GM18507 (cell line): Measurements from ENCODE around the gene GCM1.
"Not testable (repeated sequence)": the region's sequence is repeated elsewhere in the genome, so short reads cannot be mapped to it uniquely, and the experiment has no call there.

ENCODE experiments used
- DNase-seq: peaks from one replicate; pipeline ENCODE4 v3.0.0; 2011; ENCODE audit warnings: low read depth; ENCODE audit not compliant: insufficient read length; ENCODE audit errors: extremely low spot score
- FAIRE-seq: peaks from 2 replicates; lab custom pipeline; 2011; peaks lifted over from hg19 to GRCh38; lab: Jason Lieb, UNC

Gene GCM1, protein sequence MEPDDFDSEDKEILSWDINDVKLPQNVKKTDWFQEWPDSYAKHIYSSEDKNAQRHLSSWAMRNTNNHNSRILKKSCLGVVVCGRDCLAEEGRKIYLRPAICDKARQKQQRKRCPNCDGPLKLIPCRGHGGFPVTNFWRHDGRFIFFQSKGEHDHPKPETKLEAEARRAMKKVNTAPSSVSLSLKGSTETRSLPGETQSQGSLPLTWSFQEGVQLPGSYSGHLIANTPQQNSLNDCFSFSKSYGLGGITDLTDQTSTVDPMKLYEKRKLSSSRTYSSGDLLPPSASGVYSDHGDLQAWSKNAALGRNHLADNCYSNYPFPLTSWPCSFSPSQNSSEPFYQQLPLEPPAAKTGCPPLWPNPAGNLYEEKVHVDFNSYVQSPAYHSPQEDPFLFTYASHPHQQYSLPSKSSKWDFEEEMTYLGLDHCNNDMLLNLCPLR

DNA sequence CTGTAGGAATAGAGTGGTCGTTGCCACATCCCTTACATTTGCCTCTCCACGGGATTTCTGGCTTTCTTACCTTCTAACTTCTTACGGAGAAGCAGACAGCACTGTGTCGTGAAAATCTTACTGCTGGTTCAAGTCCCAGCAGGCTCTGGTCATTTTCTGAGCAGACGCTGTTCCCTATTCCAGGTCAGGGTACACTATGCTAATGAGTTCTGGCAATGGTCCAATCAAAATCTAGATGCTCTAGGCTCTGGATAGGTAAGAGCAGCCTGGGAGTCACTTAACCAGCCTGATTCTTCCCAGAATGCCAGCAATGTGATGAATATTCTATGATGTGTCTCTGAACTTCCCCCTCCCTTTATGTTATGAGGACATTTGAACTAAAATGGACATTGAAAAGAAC, at the start of gene GCM1:
Gene GCM1, minus strand, starts transcription at position 158 of the 400 bp plus-strand sequence. CDS start 3,209 bp downstream, outside the sequence.
- no peak for DNase-seq

DNA sequence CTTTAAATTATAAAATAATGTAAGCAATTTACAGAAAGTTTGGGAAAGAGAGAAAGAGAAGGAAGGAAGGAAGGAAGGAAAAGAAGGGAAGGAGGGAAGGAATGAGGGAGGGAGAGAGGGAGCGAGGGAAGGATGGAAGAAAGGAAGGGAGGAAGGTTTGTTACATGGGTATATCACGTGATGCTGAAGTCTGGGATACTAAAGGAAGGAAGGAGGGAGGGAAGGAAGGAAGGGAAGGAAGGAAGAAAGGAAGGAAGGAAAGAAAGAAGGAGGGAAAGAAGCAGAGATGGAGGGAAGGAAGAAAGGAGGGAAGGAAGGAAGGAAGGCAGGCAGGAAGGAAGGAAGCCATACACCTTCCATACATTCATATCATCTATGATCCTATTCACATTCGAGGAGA, 48.9 kb upstream of the GCM1 start:
- DNase-seq (no peak), FAIRE-seq (no peak)

More for the DNA sequence above, at the start of gene GCM1:
- no peak for FAIRE-seq

DNA sequence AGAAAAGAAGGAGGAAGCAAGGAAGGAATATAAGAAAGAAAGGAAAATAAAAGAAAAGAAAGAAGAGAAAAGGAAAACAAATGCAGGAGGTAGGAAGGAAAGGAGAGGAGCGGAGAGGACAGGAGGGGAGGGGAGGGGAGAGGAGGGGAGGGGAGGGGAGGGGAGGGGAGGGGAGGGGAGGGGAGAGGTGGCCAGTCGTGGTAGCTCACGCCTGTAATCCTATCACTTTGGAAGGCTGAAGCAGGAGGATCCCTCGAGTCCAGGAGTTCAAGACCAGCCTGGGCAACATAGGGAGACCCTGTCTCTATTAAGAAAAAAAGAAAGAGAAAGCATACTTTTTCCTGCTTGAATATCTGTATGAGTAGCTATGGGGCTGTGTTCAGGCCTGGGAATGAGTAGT, 46.4 kb upstream of the GCM1 start:
- FAIRE-seq: no peak
- no peak for DNase-seq

DNA sequence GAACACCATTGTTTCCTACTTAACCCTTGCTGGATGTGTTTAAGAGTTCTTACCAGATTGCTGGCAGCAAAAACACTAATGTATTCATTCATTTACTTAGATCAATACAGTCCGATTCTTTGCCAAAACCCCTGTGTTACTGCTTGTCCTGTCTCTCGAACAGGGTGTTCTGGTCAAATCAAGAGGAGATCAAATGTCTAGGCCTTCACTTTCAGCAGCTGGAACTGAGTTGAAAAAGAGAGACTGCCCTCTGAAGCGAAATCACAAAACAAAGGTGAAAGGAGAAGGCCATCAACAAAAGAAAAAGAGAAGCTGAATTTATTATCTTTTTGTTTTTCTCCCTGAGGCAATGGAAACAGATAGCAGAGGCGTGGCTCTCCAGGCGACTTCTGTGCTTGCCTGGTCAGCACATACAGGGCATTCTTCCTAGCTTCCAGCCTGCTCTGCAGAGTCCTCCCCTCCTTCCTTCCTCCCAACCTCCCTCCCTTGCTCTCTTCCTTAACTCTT, 44.1 kb upstream of the GCM1 start:
- no peak for DNase-seq
- no peak for FAIRE-seq

DNA sequence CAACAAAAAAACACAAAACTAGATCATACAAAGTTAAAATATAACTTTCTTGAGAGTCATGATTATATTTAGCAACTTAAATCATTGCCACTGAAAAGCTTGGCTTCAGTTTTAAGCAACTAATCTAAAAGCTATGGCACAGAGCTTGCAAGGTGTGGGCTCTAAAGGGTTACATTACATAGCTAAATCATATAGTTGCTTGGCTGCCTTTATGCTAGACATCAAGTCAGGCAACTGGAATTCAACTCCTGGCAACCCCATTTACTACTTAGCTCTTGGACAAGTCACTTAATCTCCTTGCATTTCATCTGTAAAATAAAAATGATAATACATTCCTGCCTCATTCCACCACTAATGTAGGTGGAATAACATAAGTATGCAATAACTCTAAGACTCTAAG, 40.9 kb upstream of the GCM1 start:
- FAIRE-seq (no peak), DNase-seq (no peak)

DNA sequence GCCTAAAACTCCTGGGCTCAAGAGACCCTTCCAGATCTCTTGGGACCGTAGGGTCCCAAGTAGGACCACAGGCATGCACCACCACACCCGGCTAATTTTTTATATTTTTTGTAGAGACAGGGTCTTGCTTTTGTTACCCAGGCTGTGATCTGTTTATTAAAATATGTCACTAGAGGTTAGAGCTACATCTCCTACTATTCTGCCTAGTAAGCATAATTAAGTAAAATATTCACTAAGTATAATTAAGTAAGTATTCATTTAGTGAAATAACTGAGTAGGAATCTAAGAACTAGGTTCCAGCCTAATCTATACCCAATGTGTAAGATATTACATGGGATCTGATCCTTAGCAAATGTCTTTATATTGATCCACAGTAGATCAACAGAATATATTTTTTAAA, 40.2 kb upstream of the GCM1 start:
- DNase-seq: no peak
- no peak for FAIRE-seq

DNA sequence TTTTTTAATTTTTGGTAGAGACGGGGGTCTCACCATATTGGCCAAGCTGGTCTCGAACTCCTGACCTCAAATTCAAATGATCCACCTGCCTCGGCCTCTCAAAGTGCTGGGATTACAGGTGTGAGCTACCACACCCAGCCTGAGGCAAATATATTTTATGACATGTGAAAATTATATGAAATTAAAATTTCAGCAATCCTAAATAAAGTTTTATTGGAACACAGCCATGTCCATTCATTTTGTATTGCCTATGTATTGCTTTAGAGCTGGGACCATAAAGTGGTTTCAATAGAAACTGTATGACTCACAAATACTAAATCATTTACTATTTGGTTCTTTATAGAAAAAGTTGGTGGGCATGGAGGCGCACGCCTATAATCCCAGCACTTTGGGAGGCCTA, 32.0 kb upstream of the GCM1 start:
- FAIRE-seq: no peak
- DNase-seq: no peak

DNA sequence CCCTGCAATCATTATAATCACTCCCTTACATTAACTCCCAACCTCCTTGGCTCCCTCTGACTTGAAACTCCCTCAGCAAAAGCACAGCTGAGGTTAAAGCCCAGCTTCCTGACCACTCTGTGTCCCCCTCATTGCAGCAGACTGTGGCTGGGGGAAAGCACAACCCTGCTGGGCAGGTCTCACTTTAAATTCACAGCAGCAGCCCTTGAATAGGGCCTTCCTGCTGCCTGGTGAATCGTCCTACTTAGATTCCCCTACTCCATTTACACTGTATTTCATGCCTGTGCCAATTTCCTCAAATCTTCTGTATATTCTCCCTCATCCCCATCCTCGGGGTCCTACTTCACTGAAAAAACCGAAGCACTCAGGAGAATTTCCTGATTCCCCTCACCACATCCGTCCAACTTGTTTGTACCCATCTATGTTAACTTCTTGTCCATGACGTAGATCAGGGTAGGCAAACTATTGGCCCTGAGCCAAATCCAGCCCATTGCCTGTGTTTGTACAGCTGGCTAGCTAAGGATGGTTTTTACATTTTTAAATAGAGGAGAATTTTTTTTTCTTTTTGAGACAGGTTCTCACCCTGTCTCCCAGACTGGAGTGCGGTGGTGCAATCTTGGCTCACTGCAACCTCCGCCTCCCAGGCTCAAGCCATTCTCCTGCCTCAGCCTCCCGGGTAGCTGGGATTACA, 31.5 kb upstream of the GCM1 start:
- FAIRE-seq (no peak), DNase-seq (no peak)

DNA sequence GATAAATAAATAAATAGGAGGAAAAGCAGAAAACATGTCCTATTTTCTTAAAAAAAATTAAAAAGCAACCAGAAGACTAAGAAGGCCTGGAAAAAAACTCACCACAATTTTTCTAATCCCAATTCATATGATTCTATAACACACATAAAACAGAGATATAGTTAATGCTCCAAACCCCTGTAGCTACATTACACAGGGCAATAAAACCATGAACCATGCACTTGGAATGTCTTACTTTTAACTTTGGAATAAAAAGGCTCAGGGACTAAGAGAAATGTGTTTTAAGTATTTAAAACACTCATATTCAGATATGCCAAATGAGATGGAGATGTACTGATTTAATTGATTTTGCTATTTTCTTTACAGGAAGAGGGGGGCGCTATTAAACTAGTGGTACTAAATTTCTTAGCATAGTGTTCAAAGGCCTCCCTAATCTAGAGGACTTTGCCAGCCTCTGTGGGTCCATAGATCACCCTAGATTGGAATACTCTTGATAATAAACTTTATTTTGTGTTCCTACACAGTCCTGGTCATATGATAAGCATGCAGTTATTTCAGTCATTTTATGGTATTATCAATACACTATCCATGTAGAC, 30.3 kb upstream of the GCM1 start:
- no peak for FAIRE-seq

DNA sequence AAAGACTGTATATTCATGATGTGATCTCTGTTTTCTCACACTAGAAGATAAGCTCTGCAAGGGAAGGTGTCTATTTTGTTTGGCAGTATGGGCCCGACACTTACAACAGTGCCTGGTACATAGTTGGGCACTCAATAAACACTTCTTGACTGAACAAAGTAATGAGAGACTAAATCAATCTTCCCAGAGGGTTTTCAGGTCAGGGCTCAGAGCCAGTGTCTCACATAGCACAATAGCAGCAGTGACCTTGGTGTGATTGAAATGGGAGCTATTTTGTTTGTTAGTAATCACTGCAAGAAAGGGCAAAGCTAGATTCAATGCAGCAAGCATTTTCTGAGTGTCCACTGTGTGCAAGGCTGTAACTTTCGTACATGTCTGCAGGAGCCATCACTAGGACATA, 26.4 kb upstream of the GCM1 start:
- no peak for FAIRE-seq

More for the DNA sequence above, 30.3 kb upstream of the GCM1 start:
- DNase-seq: no peak

DNA sequence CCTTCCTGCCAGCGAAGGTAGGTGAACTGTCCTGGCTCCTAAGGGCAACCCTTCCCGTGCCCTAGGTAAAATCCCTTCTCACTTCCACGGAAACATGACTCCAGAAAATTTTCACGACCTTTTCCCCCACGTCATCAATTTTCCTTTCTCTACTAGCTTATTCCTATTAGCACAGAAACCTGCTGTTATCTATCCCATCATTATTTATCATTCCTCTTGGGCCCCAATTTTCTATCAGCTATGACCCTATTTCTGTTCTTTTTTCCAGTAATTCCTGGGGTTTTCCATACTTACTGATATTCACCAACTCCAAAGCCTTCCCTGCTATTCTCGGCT, 23.8 kb upstream of the GCM1 start:
- no peak for FAIRE-seq

More for the DNA sequence above, 26.4 kb upstream of the GCM1 start:
- DNase-seq: no peak

DNA sequence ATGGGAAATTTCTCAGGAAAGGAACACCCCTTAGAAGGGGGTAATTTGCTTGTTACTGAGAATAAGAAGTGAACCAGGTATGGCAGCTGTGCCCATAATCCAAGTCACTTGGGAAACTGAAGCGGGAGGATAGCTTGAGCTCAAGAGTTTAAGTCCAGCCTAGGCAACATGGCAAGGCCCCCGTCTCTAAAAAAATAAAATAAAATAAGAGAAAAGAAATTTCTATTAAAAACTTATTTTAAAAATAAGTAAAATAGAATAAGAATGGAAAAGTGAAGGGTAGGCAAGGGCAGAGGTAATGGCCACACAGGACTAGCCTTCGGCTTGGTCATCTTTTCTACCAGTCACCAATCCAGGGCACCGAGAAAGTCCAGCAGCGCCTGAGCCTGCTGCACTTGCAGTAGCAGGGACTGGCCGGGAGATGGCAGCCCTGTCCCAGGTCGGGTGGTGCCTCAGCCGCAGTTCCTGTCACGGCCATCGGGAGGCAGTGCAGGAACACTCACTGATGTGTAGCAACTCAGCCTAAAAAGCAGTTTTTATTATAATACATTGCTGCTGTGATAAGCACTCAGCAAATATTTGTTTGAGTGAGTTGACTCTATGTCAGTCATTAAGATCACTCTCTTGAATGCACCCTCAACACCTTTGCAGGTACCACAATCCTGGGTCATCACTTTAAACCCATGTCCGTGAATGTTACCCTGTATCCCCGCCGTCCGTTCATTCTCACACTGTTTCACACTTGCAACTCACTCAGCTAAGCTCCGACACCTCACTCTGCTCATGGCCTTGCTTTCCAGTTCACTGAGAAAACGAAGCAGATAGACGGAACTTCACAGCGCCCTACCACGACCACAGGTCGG, 23.2 kb upstream of the GCM1 start:
- FAIRE-seq (peak; percentile 91), DNase-seq (peak; percentile 75)

More for the DNA sequence above, 23.8 kb upstream of the GCM1 start:
- DNase-seq: no peak

DNA sequence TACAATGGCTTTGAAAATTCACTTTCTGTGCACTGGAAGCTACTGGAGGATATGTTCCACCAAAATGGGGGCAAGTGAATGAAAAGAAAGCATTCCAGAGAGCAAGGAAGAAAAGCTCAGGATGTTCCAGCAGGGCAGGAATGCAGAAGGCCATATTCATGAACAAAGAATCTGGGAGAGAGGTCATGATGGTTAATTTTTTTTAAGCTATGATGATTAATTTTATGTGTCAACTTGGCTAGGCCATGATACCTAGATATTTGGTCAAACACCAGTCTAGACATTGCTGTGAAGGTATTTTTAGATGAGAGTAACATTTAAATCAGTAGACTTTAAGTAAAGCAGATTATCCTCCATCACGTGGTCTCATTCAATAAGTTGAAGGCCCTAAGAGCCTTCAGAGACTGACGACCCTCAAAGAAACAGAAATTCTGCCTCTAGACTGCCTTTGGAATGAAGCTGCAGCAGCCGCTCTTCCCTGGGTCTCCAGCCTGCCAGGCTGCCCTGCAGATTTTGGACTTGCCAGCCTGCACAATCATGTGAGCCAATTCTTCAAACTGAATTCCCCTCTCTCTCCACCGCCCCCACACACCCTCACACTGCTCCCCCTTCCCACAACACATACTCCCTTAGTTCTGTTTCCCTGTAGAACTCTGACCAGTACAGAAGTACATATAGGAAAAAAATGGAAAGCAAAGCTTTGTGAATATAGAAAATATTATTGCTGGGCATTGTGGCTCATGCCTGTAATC, 20.1 kb upstream of the GCM1 start:
- FAIRE-seq: no peak
- DNase-seq: no peak

DNA sequence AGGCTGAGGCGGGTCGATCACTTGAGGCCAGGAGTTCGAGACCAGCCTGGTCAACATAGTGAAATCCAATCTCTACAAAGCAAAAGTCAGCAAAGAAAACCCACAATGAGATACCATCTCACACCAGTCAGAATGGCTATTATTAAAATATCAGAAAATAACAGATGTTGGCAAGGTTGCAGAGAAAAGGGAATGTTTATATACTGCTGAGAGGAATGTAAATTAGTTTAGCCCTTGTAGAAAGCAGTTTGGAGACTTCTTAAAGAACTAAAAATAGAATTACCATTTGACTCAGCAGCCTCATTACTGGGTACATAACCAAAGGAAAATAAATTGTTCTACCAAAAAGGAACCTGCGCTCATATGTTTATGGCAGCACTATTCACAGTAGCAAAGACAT, 16.7 kb upstream of the GCM1 start:
- FAIRE-seq: no peak
- DNase-seq: no peak

DNA sequence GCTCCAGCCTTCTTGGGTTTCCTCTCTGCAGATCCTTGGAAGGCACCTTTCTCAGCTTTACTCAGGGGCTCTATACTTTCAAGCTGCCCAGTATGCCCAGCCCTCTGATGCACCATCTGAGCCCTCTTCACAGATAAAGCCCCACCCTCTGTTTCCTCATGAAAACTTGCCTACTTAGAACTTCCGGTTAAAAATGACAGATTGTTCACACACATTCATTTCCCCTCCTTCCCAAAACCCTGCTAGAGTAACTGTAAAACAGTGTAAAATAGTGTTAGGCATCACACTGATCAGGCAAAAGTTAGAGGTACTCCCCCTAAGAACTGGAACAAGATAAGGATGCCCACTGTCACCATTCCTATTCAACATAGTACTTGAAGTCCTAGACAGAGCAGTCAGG, 14.0 kb upstream of the GCM1 start:
- DNase-seq (no peak), FAIRE-seq (no peak)

DNA sequence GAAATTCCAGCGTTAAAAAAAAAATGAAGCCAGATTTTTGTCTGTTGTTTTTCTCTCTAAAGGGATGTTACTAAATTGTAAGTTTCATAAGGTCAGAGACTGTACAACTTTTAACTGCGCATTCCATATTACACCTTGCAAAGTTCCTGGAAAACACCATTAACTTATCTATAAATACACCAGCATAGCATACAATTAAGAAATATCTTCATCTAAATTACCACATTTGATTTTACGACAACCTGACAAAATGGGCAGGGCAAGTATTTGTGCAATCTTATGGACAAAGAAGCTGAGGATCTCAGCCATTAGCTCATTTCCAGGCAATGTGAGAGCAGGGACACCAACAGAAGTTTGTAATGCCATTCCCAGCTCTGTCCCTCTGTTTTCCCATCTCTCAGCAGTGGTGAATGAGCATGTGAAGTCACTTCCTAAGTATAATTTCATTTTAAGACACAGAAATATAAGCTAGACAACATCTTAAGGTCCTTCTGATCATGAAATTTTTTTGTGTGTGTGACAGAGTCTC, 12.9 kb upstream of the GCM1 start:
- no peak for FAIRE-seq

DNA sequence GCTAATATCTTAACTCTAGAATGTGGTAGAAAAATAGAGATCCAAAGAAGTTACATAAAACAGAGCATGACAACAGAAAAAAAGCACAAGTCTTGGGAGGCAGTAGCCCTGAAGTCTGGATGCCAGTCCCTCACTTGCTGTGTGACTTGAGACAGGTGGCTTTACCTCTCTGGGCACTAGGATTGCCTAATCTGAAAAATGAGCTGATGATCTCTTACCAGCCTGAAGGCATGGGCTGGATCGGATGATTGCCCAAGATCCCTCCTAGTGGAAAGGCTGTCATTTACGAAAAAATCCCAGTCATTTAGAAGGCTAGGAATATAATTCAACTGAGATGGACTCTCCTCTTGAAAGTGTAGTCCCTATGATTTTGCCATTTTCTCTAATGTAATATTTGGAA, 10.9 kb upstream of the GCM1 start:
- FAIRE-seq (no peak), DNase-seq (no peak)

More for the DNA sequence above, 12.9 kb upstream of the GCM1 start:
- no peak for DNase-seq

DNA sequence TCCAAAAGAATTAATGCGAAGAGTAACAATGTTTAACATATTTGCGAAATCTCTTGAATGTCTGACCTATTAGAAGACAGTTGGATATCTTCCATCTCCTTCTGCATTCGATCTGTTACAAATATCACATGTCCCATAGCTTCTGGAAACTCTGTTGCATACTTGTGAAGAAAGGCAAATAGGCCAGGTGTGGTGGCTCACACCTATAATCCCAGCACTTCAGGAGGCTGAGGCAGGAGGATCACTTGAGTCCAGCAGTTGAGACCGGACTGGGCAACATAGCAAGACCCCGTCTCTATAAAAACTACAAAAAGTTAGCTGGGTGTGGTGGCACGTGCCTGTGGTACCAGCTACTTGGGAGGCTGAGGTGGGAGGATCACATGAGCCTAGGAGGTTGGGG, 9.4 kb upstream of the GCM1 start:
- FAIRE-seq, DNase-seq: not testable (repeated sequence)

DNA sequence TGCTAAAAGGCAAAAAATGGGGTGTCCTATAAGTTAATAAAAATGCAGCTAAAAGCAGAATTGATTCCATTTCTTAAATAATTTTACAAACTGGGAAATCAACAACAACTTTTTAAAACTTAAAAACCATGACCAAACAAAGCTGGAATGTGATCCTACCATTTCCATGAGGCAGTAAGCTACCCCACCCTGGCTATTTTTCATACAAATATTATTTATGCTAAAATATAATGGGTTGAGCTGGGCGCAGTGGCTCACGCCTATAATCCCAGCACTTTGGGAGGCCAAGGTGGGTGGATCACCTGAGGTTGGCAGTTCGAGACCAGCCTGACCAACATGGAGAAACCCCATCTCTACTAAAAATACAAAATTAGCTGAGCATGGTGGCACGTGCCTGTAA, 6.6 kb upstream of the GCM1 start:
- not testable (repeated sequence) for FAIRE-seq, DNase-seq
